ENCODE data around the gene ZNF501.

Gene ZNF501

DNA sequence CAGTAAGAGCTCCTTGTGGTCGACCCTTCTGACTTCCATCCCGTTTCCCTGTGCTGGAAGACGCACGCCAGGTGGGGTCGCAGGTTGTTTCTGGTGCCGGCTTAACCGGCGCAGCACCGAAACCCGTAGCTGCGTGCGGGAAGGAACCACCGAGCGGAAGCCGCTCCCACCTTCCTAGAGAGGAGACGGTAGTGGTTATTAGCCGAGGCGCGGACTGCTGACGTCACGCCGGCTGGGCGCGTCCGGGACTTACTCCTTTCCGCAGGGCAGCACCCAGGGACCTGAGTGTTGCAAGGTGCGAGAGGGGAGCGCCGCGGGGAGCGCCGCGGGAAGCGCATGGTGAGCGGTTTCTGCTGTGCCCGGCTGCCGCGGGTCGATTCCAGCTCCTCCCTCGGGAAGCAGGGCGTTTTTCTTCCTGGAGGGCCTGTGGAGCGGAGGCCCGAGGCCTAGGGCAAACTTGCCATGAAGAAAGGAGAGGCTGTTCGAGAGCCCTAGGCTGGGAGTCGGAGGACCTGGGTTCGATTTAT lies at the start of gene ZNF501:
Gene ZNF501 (plus strand): TSS at position 252 of the 527 bp plus-strand sequence. CDS start 4,787 bp downstream, outside the sequence.
- peak; percentile 24 for DNase-seq

DNA sequence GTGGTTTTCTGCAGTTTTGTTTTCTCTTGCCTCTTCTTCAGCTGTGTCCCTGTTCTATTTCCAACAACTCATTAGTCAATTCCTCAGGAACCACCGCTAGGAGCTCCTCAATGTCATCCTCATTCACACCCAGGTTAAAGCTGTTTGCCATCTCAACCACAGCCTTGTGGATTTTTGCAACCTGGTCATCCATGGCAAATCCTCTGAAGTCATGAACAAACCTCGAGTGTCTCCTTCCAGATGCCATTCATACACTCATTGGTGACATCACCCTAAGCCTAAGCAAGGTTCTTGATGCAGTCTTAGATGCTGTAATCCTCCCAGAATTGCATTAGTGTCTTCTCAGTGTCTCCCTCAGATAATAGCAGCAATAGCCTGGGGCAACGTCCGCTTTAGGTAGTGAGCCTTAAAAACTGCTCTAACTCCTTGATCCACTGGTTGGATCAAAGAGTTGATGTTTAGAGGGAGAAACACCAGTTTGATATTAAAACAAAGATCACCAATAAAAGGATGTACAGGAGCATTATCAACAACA lies 48.4 kb upstream of the ZNF501 start:
- DNase-seq, result no peak

- no peak for DNase-seq
Observed at GRCh38 chr3:44682182-44682896, 47.1 kb upstream of the ZNF501 start.

GRCh38 chr3:44685128-44685800 lies 44.2 kb upstream of the ZNF501 start:
- DNase-seq, result peak; percentile 45

DNA sequence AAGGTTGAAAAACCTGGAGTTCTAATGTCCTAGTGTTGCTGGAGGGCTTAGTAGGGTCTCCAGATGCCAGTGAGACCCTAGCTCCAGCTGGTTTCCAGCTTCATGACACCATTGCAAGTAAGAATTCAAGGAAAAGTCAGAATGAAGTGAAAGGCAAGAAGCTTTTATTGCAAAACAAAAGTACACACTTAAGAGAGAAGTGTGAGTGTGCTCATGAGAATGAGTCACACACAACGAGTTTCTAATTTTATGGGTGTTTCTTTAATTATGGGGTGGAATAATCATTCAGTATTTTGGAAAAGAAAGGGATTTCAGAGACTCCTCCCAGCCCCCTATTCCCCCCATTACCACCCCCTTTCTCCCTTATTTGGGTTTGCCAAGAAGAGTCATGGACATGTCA lies 41.5 kb upstream of the ZNF501 start:
- DNase-seq, result no peak

DNA sequence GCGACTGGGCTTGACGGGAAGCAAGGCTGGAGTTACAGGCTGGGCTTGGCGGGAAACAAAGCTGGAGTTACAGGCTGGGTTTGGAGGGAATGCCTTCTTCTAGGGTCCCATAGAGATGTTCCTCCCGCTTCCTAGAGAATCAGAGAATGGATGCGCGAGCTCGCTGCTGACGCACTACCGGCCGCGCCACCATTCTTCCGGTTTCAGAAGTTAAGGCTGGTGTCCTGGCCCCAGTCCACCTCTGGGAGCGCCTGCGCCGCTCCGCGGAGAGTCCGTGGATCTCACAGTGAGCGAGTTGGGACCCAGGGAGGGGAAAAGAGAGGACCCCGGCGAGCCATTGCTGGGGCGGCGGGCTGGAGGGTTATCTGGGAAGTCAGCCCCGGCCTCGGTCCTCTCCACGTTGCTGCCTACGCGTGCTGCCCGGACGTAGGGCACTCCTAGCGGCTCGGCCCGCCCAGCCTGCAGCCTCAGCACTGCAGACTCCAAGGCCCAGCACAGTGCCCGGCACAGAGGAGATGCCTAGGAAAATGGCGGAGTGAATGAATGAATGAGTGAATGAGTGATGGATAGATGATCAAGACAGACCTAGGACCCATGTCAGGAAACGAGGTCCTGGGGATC lies 16.9 kb upstream of the ZNF501 start, which contains the start of gene ZNF502:
Gene ZNF502 (plus strand): TSS at position 206 of the 621 bp plus-strand sequence. CDS start 7,602 bp downstream, outside the sequence.
- peak; percentile 48 for DNase-seq

- DNase-seq, result no peak
Observed at GRCh38 chr3:44721231-44722102, 8.0 kb upstream of the ZNF501 start.

- no peak for DNase-seq
Observed at GRCh38 chr3:44722103-44722401, 7.4 kb upstream of the ZNF501 start.

- DNase-seq, result no peak
Observed at GRCh38 chr3:44734646-44735168, 5.3 kb downstream of the ZNF501 start.

GRCh38 chr3:44761101-44761423 lies 31.6 kb downstream of the ZNF501 start:
- DNase-seq, result no peak

- DNase-seq, result peak; percentile 97
Observed at GRCh38 chr3:44761424-44762169, 32.2 kb downstream of the ZNF501 start, which contains the start of the genes KIAA1143 and KIF15. KIAA1143 (minus strand) TSS chr3:44761619; CDS start chr3:44761602, 17 bp downstream. KIF15 (plus strand) TSS chr3:44761794; CDS start chr3:44761866, 72 bp downstream.

DNA sequence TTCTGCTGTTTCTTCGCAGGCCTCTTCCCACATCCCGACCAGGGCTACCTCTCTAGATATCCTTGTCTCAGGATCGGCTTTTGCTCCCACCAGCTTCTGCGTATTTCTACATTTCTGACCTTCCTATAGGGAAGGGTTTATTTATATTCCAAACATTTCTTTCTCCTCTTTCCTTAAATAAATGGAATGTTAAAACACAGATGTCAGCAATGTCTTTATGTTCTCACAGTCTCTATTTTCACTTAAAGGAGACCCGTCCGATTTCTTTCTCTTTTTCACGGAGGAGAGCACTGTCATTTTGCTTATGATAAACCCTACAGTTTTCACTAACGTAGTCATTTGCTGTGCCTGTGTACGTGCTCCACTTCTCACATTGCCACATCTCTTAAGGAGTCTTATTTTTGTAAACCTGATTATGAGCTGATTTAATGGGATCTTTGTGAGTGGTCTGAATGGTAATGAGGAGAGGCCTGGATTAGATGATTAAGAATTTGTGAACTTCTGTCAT lies 32.8 kb downstream of the ZNF501 start:
- peak; percentile 56 for DNase-seq

GRCh38 chr3:44762690-44763089 lies 33.3 kb downstream of the ZNF501 start:
- no peak for DNase-seq

DNA sequence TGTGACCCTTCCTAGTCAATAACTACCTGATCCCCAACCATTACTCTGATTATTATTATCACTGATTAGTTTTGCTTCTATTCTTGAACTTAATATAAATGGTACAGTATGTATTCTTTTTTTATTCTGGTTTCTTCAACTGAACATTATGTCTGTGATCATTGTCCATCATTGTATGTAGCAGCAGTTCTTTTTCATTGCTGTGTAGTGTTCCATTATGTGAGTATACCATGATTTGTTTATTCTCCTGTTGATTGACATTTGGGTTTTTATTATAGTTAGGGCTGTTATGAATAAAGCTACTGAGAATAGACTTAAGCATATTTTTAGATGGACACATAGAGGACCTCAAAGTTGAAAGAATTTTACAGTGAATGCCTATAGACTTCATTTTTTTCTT lies 34.8 kb downstream of the ZNF501 start:
- no peak for DNase-seq

DNA sequence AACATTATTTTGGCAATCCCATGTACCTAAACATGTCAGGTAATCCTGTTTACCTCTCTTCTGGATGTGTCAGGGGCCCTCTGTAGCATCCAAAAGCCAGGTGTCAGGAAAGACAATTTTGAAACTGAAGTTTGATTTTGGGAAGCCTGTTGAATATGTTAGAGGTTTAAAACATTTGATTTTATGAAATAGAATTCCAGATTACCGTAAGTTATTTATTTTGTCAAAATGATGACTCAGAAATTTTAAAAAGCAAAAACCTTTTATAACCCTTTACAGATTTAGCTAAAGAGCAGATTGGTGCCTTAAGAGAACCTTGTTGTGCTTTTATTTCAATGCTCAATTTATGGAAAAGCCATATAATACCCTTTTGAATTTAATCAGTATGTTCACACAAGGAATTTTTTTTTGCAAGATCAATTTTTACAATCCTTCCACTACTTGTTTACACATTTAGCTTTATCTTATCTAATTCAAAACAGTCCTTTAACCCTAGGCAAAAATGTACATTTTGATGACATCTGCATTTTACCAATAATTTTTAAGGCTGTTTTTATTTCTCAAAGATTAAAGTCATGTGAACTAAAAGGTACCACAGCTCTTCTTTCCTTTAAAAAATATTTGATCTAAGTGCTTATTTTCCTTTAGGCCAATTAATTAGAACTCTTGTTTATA lies 42.1 kb downstream of the ZNF501 start:
- no peak for DNase-seq

- no peak for DNase-seq
Observed at GRCh38 chr3:44772099-44772442, 42.6 kb downstream of the ZNF501 start.

GRCh38 chr3:44782891-44783290 lies 53.5 kb downstream of the ZNF501 start:
- DNase-seq, result no peak

All from KG1 (cell line).